Gastroesophageal sphincter (tissue), 3 donors: ENCODE results near the gene IL4I1.

ENCODE experiments used
- EP300 ChIP-seq: sonication (generic); formaldehyde crosslinking; IDR thresholded peaks from one replicate; pipeline ENCODE4 v1.6.1; 2017; ENCODE audit warnings: antibody characterized with exemption, mild to moderate bottlenecking
- POLR2A ChIP-seq, 2 donors: fragments of 450-650 bp; IDR thresholded peaks; one replicate each; pipeline ENCODE4 v1.6.1; 2017; ENCODE audit warnings: antibody characterized with exemption in 2 of 2, mild to moderate bottlenecking in 2 of 2, moderate library complexity in 1 of 2
- POLR2AphosphoS5 ChIP-seq: sonication (generic); formaldehyde crosslinking; IDR thresholded peaks from one replicate; pipeline ENCODE4 v1.6.1; 2017; ENCODE audit warnings: antibody characterized with exemption
- TF ChIP-seq, protein P1 (sequence below), 4 experiments: fragments of 200-600 bp in 2 of 4; fragments of 450-650 bp in 2 of 4; sonication (generic) in 1 of 4; IDR thresholded peaks; one replicate each; pipeline ENCODE4 v1.5.1; 2017 to 2019; ENCODE audit warnings: antibody characterized with exemption in 4 of 4, mild to moderate bottlenecking in 2 of 4, moderate library complexity in 2 of 4

DNA sequence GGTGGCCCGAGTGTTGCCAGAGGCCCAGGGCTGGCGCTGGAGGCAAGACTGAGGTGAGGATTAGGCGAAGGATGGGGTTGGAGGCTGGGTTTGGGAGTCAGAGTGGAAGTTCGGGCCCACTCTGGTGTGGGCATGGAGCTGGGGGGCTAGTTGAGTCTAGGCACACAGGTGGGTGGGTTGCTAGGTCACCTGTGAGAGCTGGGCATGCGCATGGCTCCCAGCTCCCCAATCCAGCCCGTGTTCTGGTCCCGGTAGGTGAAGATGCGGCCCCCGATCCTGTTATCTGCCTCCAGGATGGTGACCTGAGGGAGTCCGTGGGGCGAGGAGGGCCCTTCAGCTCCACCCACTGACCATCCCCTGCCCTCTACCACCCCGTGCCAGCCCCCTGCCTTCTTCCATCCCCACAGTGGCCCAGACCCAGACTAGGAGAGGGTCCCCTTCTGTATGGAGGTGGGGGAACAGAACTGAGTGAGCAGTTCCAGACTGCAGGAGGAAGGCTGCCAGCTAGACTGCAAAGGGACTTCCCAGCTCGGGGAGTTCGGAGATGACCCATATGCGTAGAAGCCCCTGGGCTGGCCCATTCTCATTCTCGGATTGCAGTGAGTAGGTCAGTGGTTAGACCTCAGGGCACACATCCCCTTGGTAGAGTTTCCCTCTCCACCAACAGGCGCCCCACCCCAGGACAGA, 1.7 kb downstream of the IL4I1 start:
- no peak for TF ChIP-seq POLR2A (IDR thresholded peaks at IDR 0.05)
- TF ChIP-seq EP300: no peak
- TF ChIP-seq, protein P1, sequence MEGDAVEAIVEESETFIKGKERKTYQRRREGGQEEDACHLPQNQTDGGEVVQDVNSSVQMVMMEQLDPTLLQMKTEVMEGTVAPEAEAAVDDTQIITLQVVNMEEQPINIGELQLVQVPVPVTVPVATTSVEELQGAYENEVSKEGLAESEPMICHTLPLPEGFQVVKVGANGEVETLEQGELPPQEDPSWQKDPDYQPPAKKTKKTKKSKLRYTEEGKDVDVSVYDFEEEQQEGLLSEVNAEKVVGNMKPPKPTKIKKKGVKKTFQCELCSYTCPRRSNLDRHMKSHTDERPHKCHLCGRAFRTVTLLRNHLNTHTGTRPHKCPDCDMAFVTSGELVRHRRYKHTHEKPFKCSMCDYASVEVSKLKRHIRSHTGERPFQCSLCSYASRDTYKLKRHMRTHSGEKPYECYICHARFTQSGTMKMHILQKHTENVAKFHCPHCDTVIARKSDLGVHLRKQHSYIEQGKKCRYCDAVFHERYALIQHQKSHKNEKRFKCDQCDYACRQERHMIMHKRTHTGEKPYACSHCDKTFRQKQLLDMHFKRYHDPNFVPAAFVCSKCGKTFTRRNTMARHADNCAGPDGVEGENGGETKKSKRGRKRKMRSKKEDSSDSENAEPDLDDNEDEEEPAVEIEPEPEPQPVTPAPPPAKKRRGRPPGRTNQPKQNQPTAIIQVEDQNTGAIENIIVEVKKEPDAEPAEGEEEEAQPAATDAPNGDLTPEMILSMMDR (IDR thresholded peaks at IDR 0.05): no peak
- TF ChIP-seq POLR2AphosphoS5: no peak
